Cardiac muscle cell (in vitro differentiated cells and primary cell): ENCODE data around the gene NT5DC2. TPM values are rescaled to one million over a fixed set of nuclear protein-coding genes. Genes with fewer than 3 reads are reported as not detected.
A peak's percentile ranks its signal among the peaks of the same experiment; 100 is the strongest.

ENCODE experiments used
- DNase-seq, 2 donors: peaks; one replicate each; pipeline versions ENCODE4 v3.0.0 to v3.0.0-alpha.2; 2010 to 2017; ENCODE audit warnings: low read depth in 1 of 2, low spot score in 1 of 2
- H3K27ac ChIP-seq: fragments of 200-600 bp; sonication (generic); 2 replicates; pipeline ENCODE4 v1.5.1; 2016
- H3K27me3 ChIP-seq: fragments of 200-600 bp; sonication (generic); 2 replicates; pipeline ENCODE4 v1.6.0; 2016; ENCODE audit warnings: control low read depth
- H3K36me3 ChIP-seq: fragments of 200-600 bp; sonication (generic); 2 replicates; pipeline ENCODE4 v1.5.1; 2016; ENCODE audit warnings: control low read depth
- H3K4me1 ChIP-seq: fragments of 200-600 bp; sonication (generic); 2 replicates; pipeline ENCODE4 v1.8.1; 2017; ENCODE audit warnings: low read depth, mild to moderate bottlenecking, mixed run types
- H3K4me3 ChIP-seq: fragments of 200-600 bp; sonication (generic); 2 replicates; pipeline ENCODE4 v1.5.1; 2016; ENCODE audit warnings: mild to moderate bottlenecking
- H3K9me3 ChIP-seq: fragments of 200-600 bp; sonication (generic); 2 replicates; pipeline ENCODE4 v1.5.1; 2017; ENCODE audit warnings: low read depth, mild to moderate bottlenecking, control low read depth
- CTCF ChIP-seq: IDR thresholded peaks from 2 replicates; pipeline ENCODE4 v1.5.1; 2012; ENCODE audit warnings: low read depth, mild to moderate bottlenecking, low read length
- polyA plus RNA-seq: library from polyadenylated mRNA; unstranded; fragments of >200 nt; fragmentation: Nextera tagmentation; extraction: Ambion mirVana; gene quantifications from 2 replicates; pipeline ENCODE4 v1.2.1, GENCODE V29; 2016
- total RNA-seq: library from RNA; depleted of rRNA; stranded (reverse); fragments of >200 nt; gene quantifications from 2 replicates; pipeline ENCODE4 v1.2.3, GENCODE V29; 2016

NT5DC2 gene
- total and polyA plus RNA-seq, 2 experiments from 2014 or later = 120 to 233 TPM

GRCh38 chr3:52518723-52519444, 14.8 kb downstream of the NT5DC2 start:
- H3K9me3 ChIP-seq = no peaks in the 10 kb centered on the region
- H3K4me3 ChIP-seq = no peak overlapping the region
- no peaks in the 10 kb centered on the region for H3K27me3 ChIP-seq
- H3K36me3 ChIP-seq = no peaks in the 10 kb centered on the region
- no peaks in the 10 kb centered on the region for H3K4me1 ChIP-seq
- peak in 1 of 2 donors; percentile 45 for DNase-seq
- no peak overlapping the region for H3K27ac ChIP-seq
- TF ChIP-seq CTCF = no peak

GRCh38 chr3:52517796-52518722, 15.6 kb downstream of the NT5DC2 start:
- Histone ChIP-seq H3K4me1 (no peaks in the 10 kb centered on the region), H3K27ac (no peak overlapping the region), H3K4me3 (no peak overlapping the region), H3K27me3 (no peaks in the 10 kb centered on the region), H3K9me3 (no peaks in the 10 kb centered on the region), H3K36me3 (no peaks in the 10 kb centered on the region)
- no peak for TF ChIP-seq CTCF
- DNase-seq = no peak

GRCh38 chr3:52516509-52517195, 17.0 kb downstream of the NT5DC2 start:
- DNase-seq = no peak
- no peaks in the 10 kb centered on the region for H3K36me3 ChIP-seq
- no peaks in the 10 kb centered on the region for H3K27me3 ChIP-seq
- no peak for TF ChIP-seq CTCF
- no peaks in the 10 kb centered on the region for H3K9me3 ChIP-seq
- no peak overlapping the region for H3K4me3 ChIP-seq
- no peak overlapping the region for H3K27ac ChIP-seq
- H3K4me1 ChIP-seq = no peaks in the 10 kb centered on the region

- H3K36me3 ChIP-seq = no peaks in the 10 kb centered on the region
- no peak overlapping the region for H3K27ac ChIP-seq
- H3K27me3 ChIP-seq = no peaks in the 10 kb centered on the region
- no peak for TF ChIP-seq CTCF
- no peak overlapping the region for H3K4me3 ChIP-seq
- no peaks in the 10 kb centered on the region for H3K4me1 ChIP-seq
- no peak for DNase-seq
- no peaks in the 10 kb centered on the region for H3K9me3 ChIP-seq
Observed at GRCh38 chr3:52515192-52515591, 18.5 kb downstream of the NT5DC2 start.

GRCh38 chr3:52514576-52514975, 19.1 kb downstream of the NT5DC2 start:
- H3K4me3 ChIP-seq = no peak overlapping the region
- no peaks in the 10 kb centered on the region for H3K4me1 ChIP-seq
- H3K27ac ChIP-seq = no peak overlapping the region
- no peaks in the 10 kb centered on the region for H3K9me3 ChIP-seq
- no peak for DNase-seq
- no peaks in the 10 kb centered on the region for H3K27me3 ChIP-seq
- H3K36me3 ChIP-seq = no peaks in the 10 kb centered on the region
- TF ChIP-seq CTCF = no peak
